Measurements from ENCODE around the gene GALNT17.

GALNT17 gene

GRCh38 chr7:71285571-71286145, 153.7 kb downstream of the GALNT17 start:
- no peak for DNase-seq (ENCODE audit: low spot score)

GRCh38 chr7:71286336-71286735, 154.4 kb downstream of the GALNT17 start:
- no peak for DNase-seq (ENCODE audit: low spot score)

- no peak for DNase-seq (ENCODE audit: low spot score)
Measured at GRCh38 chr7:71286924-71287323, 155.0 kb downstream of the GALNT17 start.

- DNase-seq (ENCODE audit: low spot score): no peak
Measured at GRCh38 chr7:71290452-71290851, 158.5 kb downstream of the GALNT17 start.

- DNase-seq (ENCODE audit: low spot score): no peak
Measured at GRCh38 chr7:71298378-71298777, 166.4 kb downstream of the GALNT17 start.

GRCh38 chr7:71300086-71300485, 168.1 kb downstream of the GALNT17 start:
- DNase-seq (ENCODE audit: low spot score): no peak

- no peak for DNase-seq (ENCODE audit: low spot score)
Measured at GRCh38 chr7:71300603-71301002, 168.7 kb downstream of the GALNT17 start.

GRCh38 chr7:71301167-71301566, 169.2 kb downstream of the GALNT17 start:
- DNase-seq (ENCODE audit: low spot score): no peak

GRCh38 chr7:71303566-71303965, 171.6 kb downstream of the GALNT17 start:
- no peak for DNase-seq (ENCODE audit: low spot score)

- no peak for DNase-seq (ENCODE audit: low spot score)
Measured at GRCh38 chr7:71308096-71308495, 176.2 kb downstream of the GALNT17 start.

- DNase-seq (ENCODE audit: low spot score): no peak
Measured at GRCh38 chr7:71311576-71311975, 179.6 kb downstream of the GALNT17 start.

- no peak for DNase-seq (ENCODE audit: low spot score)
Measured at GRCh38 chr7:71312755-71313490, 181.0 kb downstream of the GALNT17 start.

- no peak for DNase-seq (ENCODE audit: low spot score)
Measured at GRCh38 chr7:71313553-71313952, 181.6 kb downstream of the GALNT17 start.

- no peak for DNase-seq (ENCODE audit: low spot score)
Measured at GRCh38 chr7:71320916-71321315, 189.0 kb downstream of the GALNT17 start.

GRCh38 chr7:71322201-71322600, 190.3 kb downstream of the GALNT17 start:
- DNase-seq (ENCODE audit: low spot score): no peak

GRCh38 chr7:71323726-71324125, 191.8 kb downstream of the GALNT17 start:
- no peak for DNase-seq (ENCODE audit: low spot score)

GRCh38 chr7:71325151-71325550, 193.2 kb downstream of the GALNT17 start:
- no peak for DNase-seq (ENCODE audit: low spot score)

GRCh38 chr7:71326595-71326994, 194.7 kb downstream of the GALNT17 start:
- DNase-seq (ENCODE audit: low spot score): no peak

- DNase-seq (ENCODE audit: low spot score): no peak
Measured at GRCh38 chr7:71327946-71328345, 196.0 kb downstream of the GALNT17 start.

- no peak for DNase-seq (ENCODE audit: low spot score)
Measured at GRCh38 chr7:71329030-71329660, 197.2 kb downstream of the GALNT17 start.

GRCh38 chr7:71332207-71332606, 200.3 kb downstream of the GALNT17 start:
- no peak for DNase-seq (ENCODE audit: low spot score)

GRCh38 chr7:71334541-71334940, 202.6 kb downstream of the GALNT17 start:
- no peak for DNase-seq (ENCODE audit: low spot score)

GRCh38 chr7:71338866-71339265, 206.9 kb downstream of the GALNT17 start:
- no peak for DNase-seq (ENCODE audit: low spot score)
